Cerebellar cortex (tissue), 1 donor: ENCODE measurements around the gene ERP27.

Experiments
- DNase-seq: peaks from one replicate; pipeline ENCODE4 v3.0.0-alpha.2; 2015; ENCODE audit warnings: low spot score

ERP27 gene

DNA sequence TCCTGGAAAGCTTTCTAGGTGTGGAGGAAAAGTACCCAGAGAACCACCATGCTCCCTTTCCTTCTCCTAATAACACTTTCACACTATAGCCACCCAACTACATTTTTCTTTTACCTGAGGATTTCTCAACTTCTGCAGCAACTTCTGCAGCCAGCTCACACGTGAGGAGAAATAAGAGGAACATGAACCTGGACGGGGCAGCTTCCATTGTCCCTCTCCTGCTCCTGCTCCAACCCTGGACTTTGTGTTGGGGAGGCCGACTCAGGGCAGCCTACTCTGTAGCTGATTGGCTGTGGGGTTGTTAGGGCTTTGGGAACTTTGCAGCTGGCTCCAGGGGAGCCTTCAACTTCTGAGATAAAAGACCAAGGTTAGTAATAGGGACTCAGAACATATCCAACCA is at the start of gene ERP27:
ERP27 (minus strand) TSS at position 237 of the 400 bp plus-strand sequence; CDS start at position 208, 29 bp downstream.
- DNase-seq, result no peak

- no peak for DNase-seq
These were observed 49.7 kb upstream of the ERP27 start for GRCh38 chr12:14988035-14988434.

DNA sequence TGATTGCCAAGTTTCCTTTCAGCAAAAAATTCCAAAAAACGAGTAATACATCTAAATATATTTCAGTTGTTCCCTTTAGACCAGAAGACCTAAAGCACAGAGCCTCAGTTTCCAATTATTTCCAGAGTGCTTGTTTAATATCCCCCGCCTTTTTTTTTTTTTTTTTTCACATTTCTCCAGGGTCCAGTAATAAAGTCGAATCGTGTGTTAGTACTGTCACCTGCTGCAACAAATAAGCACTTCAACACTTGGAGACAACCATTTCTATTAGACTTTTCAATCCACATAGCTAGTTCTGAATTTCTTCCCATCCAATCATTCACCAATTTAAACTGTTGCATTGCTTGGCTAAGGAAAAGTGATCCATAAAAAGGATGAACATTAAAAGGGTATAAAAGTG is 48.1 kb upstream of the ERP27 start:
- no peak for DNase-seq

GRCh38 chr12:14984766-14985285 is 46.5 kb upstream of the ERP27 start:
- DNase-seq, result no peak

- DNase-seq, result no peak
These were observed 45.7 kb upstream of the ERP27 start for GRCh38 chr12:14984036-14984435.

DNA sequence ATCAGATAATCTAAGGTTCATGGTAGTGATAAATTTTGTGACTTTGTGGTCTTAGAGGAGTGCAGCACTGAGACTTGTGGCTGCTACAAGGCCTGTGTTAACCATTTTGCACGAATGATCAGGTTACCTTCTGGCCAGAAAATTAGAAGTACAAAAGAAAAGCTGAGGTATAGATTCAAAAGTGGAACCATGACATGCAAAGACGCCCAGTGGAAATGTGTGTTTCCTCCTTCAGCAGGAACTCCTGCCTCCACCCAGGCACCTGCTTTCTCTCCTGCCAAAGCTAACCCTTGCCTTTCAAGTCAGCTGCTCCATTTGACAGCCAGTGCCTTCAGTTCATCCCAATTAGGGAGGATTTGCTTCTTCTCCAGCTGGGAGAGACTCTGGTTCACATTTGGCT is 44.7 kb upstream of the ERP27 start:
- no peak for DNase-seq

- no peak for DNase-seq
These were observed 44.2 kb upstream of the ERP27 start for GRCh38 chr12:14982562-14982961.

DNA sequence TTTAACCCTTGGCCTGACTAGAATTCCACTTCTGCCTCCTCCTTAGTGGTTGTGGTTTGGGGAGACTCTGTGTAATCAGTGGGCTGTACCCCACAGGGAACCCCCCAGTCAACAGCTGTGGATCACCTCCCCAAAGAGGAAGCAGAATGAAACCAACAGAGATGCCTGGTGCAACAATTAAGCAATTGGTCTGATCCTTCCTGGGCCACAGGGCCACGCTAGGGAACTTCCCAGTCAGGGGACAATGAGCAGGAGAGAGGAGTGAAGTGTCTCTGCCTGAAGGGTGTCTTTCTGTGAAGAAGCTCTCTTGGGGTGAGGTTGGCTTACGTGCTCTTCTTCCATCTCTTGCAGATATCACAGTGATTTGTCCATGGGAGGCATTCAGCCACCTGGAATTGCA is 42.7 kb upstream of the ERP27 start:
- DNase-seq, result no peak

- DNase-seq, result no peak
These were observed 41.1 kb upstream of the ERP27 start for GRCh38 chr12:14979468-14979867.

DNA sequence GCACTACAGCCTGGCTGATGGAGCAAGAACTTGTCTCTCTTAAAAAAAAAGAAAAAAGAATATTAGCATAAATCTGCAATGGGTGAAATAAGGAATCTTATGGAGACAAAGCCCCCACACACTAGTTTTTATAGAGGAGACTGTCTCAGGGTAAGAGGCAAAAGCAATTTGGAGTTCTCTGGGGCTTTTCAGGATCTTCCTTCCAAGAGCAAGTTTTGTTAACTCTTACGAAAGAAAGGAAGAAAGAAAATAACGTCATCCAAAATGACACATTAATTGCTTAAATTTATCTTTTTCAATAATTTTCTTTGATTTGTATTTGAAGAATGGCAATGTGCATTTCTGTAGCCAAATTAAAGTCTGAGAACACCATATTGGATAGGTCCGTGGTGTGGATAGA is 38.3 kb upstream of the ERP27 start:
- no peak for DNase-seq

- DNase-seq, result no peak
These were observed 37.1 kb upstream of the ERP27 start for GRCh38 chr12:14975457-14975856.

DNA sequence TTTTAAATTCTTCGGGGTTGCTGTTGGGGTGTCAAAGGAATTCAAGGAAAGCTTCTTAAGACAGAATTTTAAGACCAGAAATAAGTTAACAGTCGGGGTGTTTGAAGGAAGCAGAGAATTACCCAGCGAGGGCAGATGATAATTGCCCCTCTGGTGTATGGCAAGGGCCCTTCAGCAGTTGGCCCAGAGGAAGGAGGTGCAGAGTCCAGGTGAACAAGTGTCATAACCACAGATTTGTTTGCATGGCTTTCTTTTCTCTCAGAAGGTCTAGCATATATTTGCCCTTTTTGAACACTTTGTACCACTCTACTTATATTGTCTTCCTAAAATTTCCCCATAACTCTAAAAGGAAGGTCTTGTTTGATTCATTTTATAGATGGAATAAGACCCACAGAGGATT is 36.3 kb upstream of the ERP27 start:
- DNase-seq, result no peak

DNA sequence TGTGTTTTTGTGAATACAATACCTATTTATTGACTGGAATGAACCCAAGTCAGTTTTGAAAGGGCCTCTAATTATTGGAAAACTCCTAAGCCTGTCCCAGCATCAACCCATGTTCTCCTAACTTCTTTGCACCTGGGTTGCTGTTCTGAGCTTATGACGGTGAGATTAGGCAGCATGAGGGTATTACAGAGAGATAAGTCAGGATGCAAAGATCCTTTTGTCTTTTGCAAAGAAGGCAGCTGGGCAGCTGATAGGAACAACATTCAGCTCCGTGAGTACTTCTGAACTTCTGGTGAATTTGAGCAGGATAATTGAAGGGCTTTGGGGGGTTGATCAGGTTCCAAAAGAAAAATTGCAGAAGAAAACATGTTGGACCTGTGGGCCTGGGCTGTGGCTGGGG is 34.5 kb upstream of the ERP27 start, which contains the start of gene PDE6H:
PDE6H (plus strand) TSS at position 227 of the 400 bp plus-strand sequence. CDS start 4,971 bp downstream, outside the sequence.
- no peak for DNase-seq

DNA sequence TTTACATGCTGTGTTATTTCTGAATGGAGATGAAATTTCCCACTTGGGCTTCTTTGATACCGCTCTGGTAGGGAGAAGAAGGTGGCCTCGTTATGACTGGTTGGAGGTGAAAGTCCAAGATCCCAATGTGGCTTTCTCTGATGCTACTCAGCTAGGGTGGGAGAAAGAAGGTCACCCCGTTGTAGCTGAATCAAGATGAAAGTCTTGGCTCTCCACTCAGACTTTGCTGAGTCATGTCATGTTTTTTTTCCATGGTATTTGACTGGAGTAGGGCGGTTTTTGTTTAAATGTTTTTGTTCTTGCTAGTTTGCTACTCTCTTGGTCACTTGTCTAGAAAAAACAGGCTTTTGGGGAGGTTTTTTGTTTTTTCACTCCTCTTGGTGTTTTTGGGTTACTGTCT is 32.1 kb upstream of the ERP27 start:
- no peak for DNase-seq

DNA sequence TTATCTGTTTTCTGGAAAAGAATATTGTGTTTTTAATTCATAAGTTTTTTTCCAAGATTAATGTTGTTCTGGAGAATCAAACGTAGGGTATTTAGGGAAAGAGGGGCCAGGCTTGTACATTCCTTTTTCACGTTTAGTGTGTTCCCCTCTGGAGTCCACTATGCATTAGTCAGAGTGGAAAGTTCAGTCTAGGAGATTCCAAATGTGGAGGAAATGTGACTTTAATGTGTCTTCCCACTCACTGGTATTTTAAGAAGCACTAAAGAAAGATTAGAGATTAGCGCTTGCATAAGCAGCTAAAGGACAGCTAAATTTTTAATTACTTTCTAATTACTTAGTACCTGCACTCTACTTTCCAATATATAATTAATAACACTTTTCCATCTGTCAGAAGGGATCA is 30.1 kb upstream of the ERP27 start:
- no peak for DNase-seq

DNA sequence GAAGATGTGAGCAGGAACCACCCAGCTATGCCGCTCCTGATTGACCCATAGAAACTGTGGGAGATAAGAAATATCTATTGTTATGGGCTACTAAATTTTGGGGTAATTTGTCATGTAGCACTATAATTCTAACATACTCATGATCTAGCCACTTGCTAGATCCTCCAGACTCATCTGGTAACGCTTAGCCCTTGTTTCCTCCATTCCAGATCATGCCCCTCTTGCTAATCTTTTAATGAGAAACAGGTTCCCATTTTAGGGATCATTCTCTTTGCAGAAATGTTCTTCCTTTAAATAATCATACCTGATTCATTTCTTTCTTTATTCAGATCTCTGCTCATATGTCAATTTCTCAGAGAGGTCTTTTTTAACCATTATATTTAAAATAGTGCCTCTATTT is 26.9 kb upstream of the ERP27 start:
- no peak for DNase-seq

- no peak for DNase-seq
These were observed 26.1 kb upstream of the ERP27 start for GRCh38 chr12:14964406-14964805.

GRCh38 chr12:14963520-14963919 is 25.2 kb upstream of the ERP27 start:
- DNase-seq, result no peak

DNA sequence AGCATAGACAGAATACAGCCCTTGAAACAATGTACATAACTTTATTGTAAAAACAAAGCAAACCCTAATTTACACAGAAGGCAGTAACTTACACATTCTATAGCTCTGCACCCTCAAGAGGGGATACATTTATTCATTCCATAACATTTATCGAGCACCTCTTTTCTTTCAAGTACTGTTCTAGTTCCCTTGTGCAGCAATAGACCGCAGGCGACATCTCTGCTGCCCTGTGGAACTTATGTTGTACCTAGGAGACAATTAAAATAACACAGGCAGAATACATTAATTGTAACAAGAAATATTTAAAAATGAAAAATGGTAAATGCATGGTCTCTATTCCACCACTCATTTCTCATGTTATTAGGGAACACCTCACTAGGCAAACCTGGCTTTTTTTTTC is 24.5 kb upstream of the ERP27 start:
- DNase-seq, result no peak

DNA sequence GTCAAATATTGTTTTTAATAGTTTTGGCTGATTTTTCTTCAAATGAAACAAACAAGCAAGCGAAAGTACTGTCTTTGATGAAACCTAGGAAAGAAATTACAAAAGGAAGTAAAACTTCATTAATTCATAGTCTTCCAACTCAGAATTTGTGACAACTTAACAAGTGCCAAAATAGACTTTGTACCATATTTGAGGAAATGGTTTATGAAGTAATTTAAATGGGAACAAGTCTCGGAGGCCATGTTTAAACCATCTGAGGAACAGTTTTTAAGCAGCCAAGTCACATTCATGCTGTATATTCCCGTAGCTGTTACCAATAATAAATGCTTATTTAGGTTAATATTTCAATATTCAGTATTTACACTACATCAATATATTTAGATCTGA is 23.8 kb upstream of the ERP27 start:
- DNase-seq, result no peak

DNA sequence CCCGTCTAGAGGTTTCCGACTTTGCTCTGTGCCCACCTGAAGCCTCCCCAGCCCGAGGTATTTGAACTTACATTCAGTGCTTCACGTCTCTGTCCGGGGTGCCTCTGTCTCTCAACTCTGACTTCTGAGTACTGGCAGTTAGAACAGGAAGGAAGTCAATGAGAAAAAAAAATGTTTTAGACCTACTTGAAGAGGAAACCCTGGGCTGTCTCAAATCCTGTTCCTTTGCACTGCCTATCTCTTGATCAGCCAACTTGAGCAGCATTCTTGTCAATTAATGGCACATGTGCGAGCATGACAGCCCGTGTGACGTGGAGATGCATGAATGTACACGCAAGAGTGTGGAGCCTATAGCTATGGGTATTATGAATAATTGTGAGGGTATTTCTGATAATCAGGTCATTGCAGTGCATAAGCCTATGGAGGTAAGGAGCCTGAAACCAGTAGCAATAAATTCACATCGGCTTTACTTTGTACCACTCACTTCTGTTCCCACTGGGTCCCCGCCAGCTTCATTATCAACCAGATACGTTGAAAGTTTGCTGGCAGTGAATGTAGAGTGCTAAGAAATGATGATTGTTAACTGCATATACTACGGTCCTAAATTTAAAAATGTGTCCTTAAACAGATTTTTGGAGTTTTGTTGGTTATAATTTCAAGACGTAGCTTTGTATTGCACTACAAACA is 23.3 kb upstream of the ERP27 start, which contains the start of gene ARHGDIB:
ARHGDIB (minus strand) TSS at position 136 of the 687 bp plus-strand sequence. CDS start 10,889 bp downstream, outside the sequence.
- no peak for DNase-seq

DNA sequence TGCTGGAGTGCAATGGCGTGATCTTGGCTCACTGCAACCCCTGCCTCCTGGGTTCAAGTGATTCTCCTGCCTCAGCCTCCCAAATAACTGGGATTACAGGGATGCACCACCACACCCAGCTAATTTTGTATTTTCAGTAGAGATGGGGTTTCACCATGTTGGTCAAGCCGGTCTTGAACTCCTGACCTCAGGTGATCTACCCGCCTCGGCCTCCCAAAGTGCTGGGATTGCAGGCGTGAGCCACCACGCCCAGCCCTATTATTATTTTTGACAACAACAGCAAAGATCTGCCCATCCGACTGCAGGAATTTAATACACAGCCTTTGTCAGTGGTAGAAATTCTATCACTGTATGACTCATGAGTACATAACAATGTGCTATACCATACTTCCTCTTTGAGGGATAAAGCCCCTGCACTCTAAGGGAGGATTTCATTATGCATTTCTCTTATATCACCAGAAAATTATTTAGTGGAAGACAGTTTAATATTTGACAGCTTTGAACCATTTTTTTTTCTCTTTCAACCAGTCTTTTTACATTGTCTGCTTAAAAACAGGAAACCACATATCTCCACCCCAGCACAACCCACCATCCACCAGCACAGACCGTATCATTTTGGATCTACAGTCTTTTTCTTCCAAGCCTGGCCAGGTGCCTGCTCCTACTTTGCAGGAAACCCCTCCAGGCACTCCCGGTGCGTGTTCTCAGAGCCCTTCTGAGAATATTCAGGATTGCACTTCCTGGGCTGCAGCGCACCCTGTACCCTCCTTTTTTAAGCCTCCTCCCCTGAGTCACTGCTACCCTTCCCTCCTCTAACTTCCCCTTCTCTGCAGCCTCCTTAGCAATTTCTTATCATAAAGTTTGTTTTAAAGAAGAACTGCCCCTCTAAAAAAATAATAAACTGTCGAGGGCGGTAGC is 22.5 kb upstream of the ERP27 start:
- DNase-seq, result no peak
